A549 (cell line): ENCODE data around the gene KDM5B. TPM values are rescaled to one million over a fixed set of nuclear protein-coding genes. Genes with fewer than 3 reads are reported as not detected.

Experiments
- KDM1A ChIP-seq: fragments of 200-600 bp; sonication (generic); IDR thresholded peaks from 2 replicates; pipeline ENCODE4 v1.6.1; 2016; ENCODE audit warnings: low read depth, mild to moderate bottlenecking
- NPAS2 ChIP-seq: fragments of 250-450 bp; sonication (Bioruptor Pico); IDR thresholded peaks from 2 replicates; pipeline ENCODE4 v1.8.0; 2022; ENCODE audit warnings: mild to moderate bottlenecking, moderate library complexity, borderline replicate concordance
- POLR2AphosphoS2 ChIP-seq: conservative IDR thresholded peaks from 2 replicates; pipeline ENCODE4 v1.6.1; 2012; ENCODE audit warnings: low read length, improper control_type of control experiment, inconsistent platforms
- RCOR1 ChIP-seq: fragments of 150-350 bp; IDR thresholded peaks from 2 replicates; pipeline ENCODE4 v1.6.1; 2014; ENCODE audit warnings: antibody characterized with exemption, low read length, low read depth
- polyA plus RNA-seq, 4 experiments: library from polyadenylated mRNA; depleted of rRNA in 3 of 4; stranded (reverse); fragments of >200 nt; fragmentation: RNase III in 1 of 4; extraction: RNeasy Plus Mini Kit Qiagen cat#74134 plus additional on column Dnase treatment in 1 of 4; gene quantifications; 2 replicates in 3 of 4; 3 replicates in 1 of 4; pipeline ENCODE4 v1.2.3, GENCODE V29; 2011 to 2017
- small RNA-seq, 6 experiments: library from RNA; depleted of rRNA; stranded (forward); fragments of <200 nt; gene quantifications; one replicate each; pipeline ENCODE3, GENCODE V24; 2012
- TF ChIP-seq, protein P1 (sequence below): fragments of 250-450 bp; sonication (Bioruptor Pico); IDR thresholded peaks from 2 replicates; pipeline ENCODE4 v1.5.0; 2020; ENCODE audit warnings: low read depth, mild to moderate bottlenecking, moderate library complexity

Gene KDM5B
- polyA plus RNA-seq, 2 of the 4 experiments (the other 2 are of a cell fraction) = 15.8 to 44.3 TPM

DNA sequence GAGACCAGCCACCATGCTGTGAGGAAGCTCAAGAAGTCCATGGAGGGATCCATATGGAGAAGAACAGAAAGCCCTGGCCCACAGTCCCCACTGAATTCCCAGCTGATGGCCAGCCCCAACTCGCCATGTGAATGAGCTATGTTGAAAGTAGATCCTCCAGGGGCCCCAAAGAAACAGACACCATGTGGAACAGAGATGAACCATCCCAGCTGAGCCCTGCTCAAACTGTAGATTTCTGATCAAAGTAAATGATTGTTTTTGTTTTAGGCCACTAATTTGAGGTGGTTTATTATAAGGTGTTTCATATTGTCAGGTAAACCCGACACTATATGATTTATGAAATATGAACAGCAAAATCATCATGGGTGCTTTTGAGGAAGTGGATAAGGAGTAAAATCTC is 130.8 kb downstream of the KDM5B start (continued):
- TF ChIP-seq KDM1A = no peak
- TF ChIP-seq POLR2AphosphoS2 = no peak
- TF ChIP-seq RCOR1 = no peak
- TF ChIP-seq, protein P1, sequence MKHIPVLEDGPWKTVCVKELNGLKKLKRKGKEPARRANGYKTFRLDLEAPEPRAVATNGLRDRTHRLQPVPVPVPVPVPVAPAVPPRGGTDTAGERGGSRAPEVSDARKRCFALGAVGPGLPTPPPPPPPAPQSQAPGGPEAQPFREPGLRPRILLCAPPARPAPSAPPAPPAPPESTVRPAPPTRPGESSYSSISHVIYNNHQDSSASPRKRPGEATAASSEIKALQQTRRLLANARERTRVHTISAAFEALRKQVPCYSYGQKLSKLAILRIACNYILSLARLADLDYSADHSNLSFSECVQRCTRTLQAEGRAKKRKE (CRISPR knock-in tag) = no peak
- no peak for TF ChIP-seq NPAS2

Small RNA genes within 50 kb of the gene (small RNA-seq; reads per million reads assigned to genes)
- 0 to 1.4 (median 0) reads per million in 6 experiments for gene AC098934.3

Other genes starting within 250 kb of the KDM5B start
- 0.03 TPM in 2 replicates for gene SYT2, start 98.0 kb downstream of the KDM5B start, polyA plus RNA-seq (2011; rRNA removed)
- 0.01 to 0.04 TPM (median 0.03 TPM) in 3 replicates for gene SYT2, start 98.0 kb downstream of the KDM5B start, polyA plus RNA-seq (2017; fragmentation: RNase III; extraction: RNeasy Plus Mini Kit Qiagen cat#74134 plus additional on column Dnase treatment)
- 2.3 and 3.5 TPM in 2 replicates for gene PCAT6, start 2.5 kb upstream of the KDM5B start, polyA plus RNA-seq (2011; rRNA removed)
- 1.9 to 3.1 TPM (median 2.4 TPM) in 3 replicates for gene PCAT6, start 2.5 kb upstream of the KDM5B start, polyA plus RNA-seq (2017; fragmentation: RNase III; extraction: RNeasy Plus Mini Kit Qiagen cat#74134 plus additional on column Dnase treatment)
- 22.1 and 23.8 TPM in 2 replicates for gene RABIF, start 80.7 kb upstream of the KDM5B start, polyA plus RNA-seq (2011; rRNA removed)
- gene RABIF, start 80.7 kb upstream of the KDM5B start, polyA plus RNA-seq (2017; fragmentation: RNase III; extraction: RNeasy Plus Mini Kit Qiagen cat#74134 plus additional on column Dnase treatment) = 16.0 to 16.8 TPM (median 16.4 TPM) in 3 replicates
- gene KLHL12, start 118.8 kb upstream of the KDM5B start, polyA plus RNA-seq (2011; rRNA removed) = 59.4 and 60.3 TPM in 2 replicates
- gene KLHL12, start 118.8 kb upstream of the KDM5B start, polyA plus RNA-seq (2017; fragmentation: RNase III; extraction: RNeasy Plus Mini Kit Qiagen cat#74134 plus additional on column Dnase treatment) = 18.2 to 19.9 TPM (median 19.4 TPM) in 3 replicates
- gene ADIPOR1, start 149.9 kb upstream of the KDM5B start, polyA plus RNA-seq (2011; rRNA removed) = 131 and 149 TPM in 2 replicates
- gene ADIPOR1, start 149.9 kb upstream of the KDM5B start, polyA plus RNA-seq (2017; fragmentation: RNase III; extraction: RNeasy Plus Mini Kit Qiagen cat#74134 plus additional on column Dnase treatment) = 51.4 to 56.4 TPM (median 55.2 TPM) in 3 replicates
- gene CYB5R1, start 158.8 kb upstream of the KDM5B start, polyA plus RNA-seq (2011; rRNA removed) = 15.9 and 19.0 TPM in 2 replicates
- 16.5 to 19.3 TPM (median 19.3 TPM) in 3 replicates for gene CYB5R1, start 158.8 kb upstream of the KDM5B start, polyA plus RNA-seq (2017; fragmentation: RNase III; extraction: RNeasy Plus Mini Kit Qiagen cat#74134 plus additional on column Dnase treatment)
- gene TMEM183A, start 199.0 kb upstream of the KDM5B start, polyA plus RNA-seq (2011; rRNA removed) = 114 and 123 TPM in 2 replicates
- gene TMEM183A, start 199.0 kb upstream of the KDM5B start, polyA plus RNA-seq (2017; fragmentation: RNase III; extraction: RNeasy Plus Mini Kit Qiagen cat#74134 plus additional on column Dnase treatment) = 46.3 to 49.4 TPM (median 48.4 TPM) in 3 replicates
- 0.47 and 1.0 TPM in 2 replicates for gene PPFIA4, start 218.1 kb upstream of the KDM5B start, polyA plus RNA-seq (2011; rRNA removed)
- 0.33 to 0.63 TPM (median 0.44 TPM) in 3 replicates for gene PPFIA4, start 218.1 kb upstream of the KDM5B start, polyA plus RNA-seq (2017; fragmentation: RNase III; extraction: RNeasy Plus Mini Kit Qiagen cat#74134 plus additional on column Dnase treatment)